Measurements from ENCODE around the gene SEL1L3. TPM values are rescaled to one million over a fixed set of nuclear protein-coding genes. Genes with fewer than 3 reads are reported as not detected.

The SEL1L3 gene
- total and polyA plus RNA-seq, 4 donors = 3.3 to 13.1 (median 5.7) TPM

DNA sequence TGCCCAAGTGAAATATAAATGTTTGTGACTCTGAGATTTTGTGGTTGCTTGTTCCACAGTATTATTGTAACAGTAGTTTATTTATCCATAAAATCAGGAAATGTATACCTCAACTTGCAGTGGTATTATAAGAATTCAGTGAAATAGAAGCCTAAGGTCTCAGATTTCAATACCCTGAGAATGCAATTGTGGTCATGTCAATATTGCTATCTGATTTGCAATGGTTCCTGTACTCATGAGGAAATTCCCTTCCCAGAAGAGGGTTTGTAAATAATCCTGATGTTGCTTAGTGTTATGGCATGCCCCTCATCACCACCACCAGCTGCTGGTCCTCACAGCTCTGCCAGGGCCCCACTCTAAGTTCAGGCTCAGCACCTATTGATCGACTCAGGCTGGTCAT, 139.4 kb downstream of the SEL1L3 start (continued):
- TF ChIP-seq HNF4G (IDR thresholded peaks at IDR 0.05) = no peak
- TF ChIP-seq, protein P1, sequence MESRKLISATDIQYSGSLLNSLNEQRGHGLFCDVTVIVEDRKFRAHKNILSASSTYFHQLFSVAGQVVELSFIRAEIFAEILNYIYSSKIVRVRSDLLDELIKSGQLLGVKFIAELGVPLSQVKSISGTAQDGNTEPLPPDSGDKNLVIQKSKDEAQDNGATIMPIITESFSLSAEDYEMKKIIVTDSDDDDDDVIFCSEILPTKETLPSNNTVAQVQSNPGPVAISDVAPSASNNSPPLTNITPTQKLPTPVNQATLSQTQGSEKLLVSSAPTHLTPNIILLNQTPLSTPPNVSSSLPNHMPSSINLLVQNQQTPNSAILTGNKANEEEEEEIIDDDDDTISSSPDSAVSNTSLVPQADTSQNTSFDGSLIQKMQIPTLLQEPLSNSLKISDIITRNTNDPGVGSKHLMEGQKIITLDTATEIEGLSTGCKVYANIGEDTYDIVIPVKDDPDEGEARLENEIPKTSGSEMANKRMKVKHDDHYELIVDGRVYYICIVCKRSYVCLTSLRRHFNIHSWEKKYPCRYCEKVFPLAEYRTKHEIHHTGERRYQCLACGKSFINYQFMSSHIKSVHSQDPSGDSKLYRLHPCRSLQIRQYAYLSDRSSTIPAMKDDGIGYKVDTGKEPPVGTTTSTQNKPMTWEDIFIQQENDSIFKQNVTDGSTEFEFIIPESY (IDR thresholded peaks at IDR 0.05) = no peak
- TF ChIP-seq JUND (IDR thresholded peaks at IDR 0.05) = no peak
- TF ChIP-seq SP1 (IDR thresholded peaks at IDR 0.05) = no peak

GRCh38 chr4:25722964-25723363, 139.8 kb downstream of the SEL1L3 start:
- 64% methylated on average over 3 of the region's 3 CpGs for WGBS
- Histone ChIP-seq H3K4me1 (ENCODE audit: control insufficient read depth in 4 of 4, insufficient read depth in 4 of 4, low read length in 3 of 4) (no peaks in the 10 kb centered on the region), H3K9ac (ENCODE audit: low read depth in 1 of 2, low read length in 2 of 2) (no peak overlapping the region), H3K36me3 (ENCODE audit: control insufficient read depth in 4 of 4, insufficient read depth in 3 of 4, low read depth in 1 of 4, low read length in 3 of 4) (no peaks in the 10 kb centered on the region), H3K27ac (ENCODE audit: low read depth in 1 of 2, low read length in 2 of 2) (no peak overlapping the region), H3K27me3 (ENCODE audit: control insufficient read depth in 4 of 4, insufficient read depth in 4 of 4, low read length in 3 of 4) (no peaks in the 10 kb centered on the region), H3K4me3 (ENCODE audit: low read depth in 1 of 3, low read length in 3 of 3) (no peak overlapping the region), H3K9me3 (ENCODE audit: control insufficient read depth in 4 of 4, low read length in 3 of 4) (no peaks in the 10 kb centered on the region)
- DNase-seq (ENCODE audit: low spot score) = no peak
- TF ChIP-seq FOXA2 (IDR thresholded peaks at IDR 0.05) (no peak), NR2F2 (IDR thresholded peaks at IDR 0.05) (no peak), RAD21 (IDR thresholded peaks at IDR 0.05) (no peak), RXRA (IDR thresholded peaks at IDR 0.05) (no peak), HNF4A (conservative IDR thresholded peaks at IDR 0.05) (no peak), TAF1 (conservative IDR thresholded peaks at IDR 0.05) (no peak)
- TF ChIP-seq, protein P2, sequence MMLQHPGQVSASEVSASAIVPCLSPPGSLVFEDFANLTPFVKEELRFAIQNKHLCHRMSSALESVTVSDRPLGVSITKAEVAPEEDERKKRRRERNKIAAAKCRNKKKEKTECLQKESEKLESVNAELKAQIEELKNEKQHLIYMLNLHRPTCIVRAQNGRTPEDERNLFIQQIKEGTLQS (IDR thresholded peaks at IDR 0.05) = no peak

GRCh38 chr4:25713812-25714211, 149.0 kb downstream of the SEL1L3 start:
- no peak for TF ChIP-seq FOXA2 (IDR thresholded peaks at IDR 0.05)
- Histone ChIP-seq H3K4me3 (ENCODE audit: low read depth in 1 of 3, low read length in 3 of 3) (no peak overlapping the region), H3K4me1 (ENCODE audit: control insufficient read depth in 4 of 4, insufficient read depth in 4 of 4, low read length in 3 of 4) (no peaks in the 10 kb centered on the region), H3K27me3 (ENCODE audit: control insufficient read depth in 4 of 4, insufficient read depth in 4 of 4, low read length in 3 of 4) (no peaks in the 10 kb centered on the region), H3K9me3 (ENCODE audit: control insufficient read depth in 4 of 4, low read length in 3 of 4) (no peaks in the 10 kb centered on the region), H3K9ac (ENCODE audit: low read depth in 1 of 2, low read length in 2 of 2) (no peak overlapping the region), H3K36me3 (ENCODE audit: control insufficient read depth in 4 of 4, insufficient read depth in 3 of 4, low read depth in 1 of 4, low read length in 3 of 4) (no peaks in the 10 kb centered on the region), H3K27ac (ENCODE audit: low read depth in 1 of 2, low read length in 2 of 2) (no peak overlapping the region)
- DNase-seq (ENCODE audit: low spot score) = no peak
- WGBS = 79% methylated on average over 4 of the region's 4 CpGs

- Histone ChIP-seq H3K27ac (ENCODE audit: low read depth in 1 of 2, low read length in 2 of 2) (no peak overlapping the region), H3K4me3 (ENCODE audit: low read depth in 1 of 3, low read length in 3 of 3) (no peak overlapping the region), H3K36me3 (ENCODE audit: control insufficient read depth in 4 of 4, insufficient read depth in 3 of 4, low read depth in 1 of 4, low read length in 3 of 4) (no peaks in the 10 kb centered on the region), H3K4me1 (ENCODE audit: control insufficient read depth in 4 of 4, insufficient read depth in 4 of 4, low read length in 3 of 4) (no peaks in the 10 kb centered on the region), H3K9me3 (ENCODE audit: control insufficient read depth in 4 of 4, low read length in 3 of 4) (no peaks in the 10 kb centered on the region), H3K27me3 (ENCODE audit: control insufficient read depth in 4 of 4, insufficient read depth in 4 of 4, low read length in 3 of 4) (no peaks in the 10 kb centered on the region), H3K9ac (ENCODE audit: low read depth in 1 of 2, low read length in 2 of 2) (no peak overlapping the region)
- no peak for DNase-seq (ENCODE audit: low spot score)
- 92% methylated on average over 2 of the region's 2 CpGs for WGBS
- no peak for TF ChIP-seq TAF1 (conservative IDR thresholded peaks at IDR 0.05)
- TF ChIP-seq RXRA (IDR thresholded peaks at IDR 0.05) = no peak
- TF ChIP-seq HNF4G (IDR thresholded peaks at IDR 0.05) = no peak
- TF ChIP-seq EGR1 (IDR thresholded peaks at IDR 0.05; ENCODE audit: low read depth in 2 of 2) = no peak
- no peak for TF ChIP-seq FOXA2 (IDR thresholded peaks at IDR 0.05)
- no peak for TF ChIP-seq MAX (IDR thresholded peaks at IDR 0.05)
- TF ChIP-seq SP1 (IDR thresholded peaks at IDR 0.05) = no peak
- TF ChIP-seq, protein P3, sequence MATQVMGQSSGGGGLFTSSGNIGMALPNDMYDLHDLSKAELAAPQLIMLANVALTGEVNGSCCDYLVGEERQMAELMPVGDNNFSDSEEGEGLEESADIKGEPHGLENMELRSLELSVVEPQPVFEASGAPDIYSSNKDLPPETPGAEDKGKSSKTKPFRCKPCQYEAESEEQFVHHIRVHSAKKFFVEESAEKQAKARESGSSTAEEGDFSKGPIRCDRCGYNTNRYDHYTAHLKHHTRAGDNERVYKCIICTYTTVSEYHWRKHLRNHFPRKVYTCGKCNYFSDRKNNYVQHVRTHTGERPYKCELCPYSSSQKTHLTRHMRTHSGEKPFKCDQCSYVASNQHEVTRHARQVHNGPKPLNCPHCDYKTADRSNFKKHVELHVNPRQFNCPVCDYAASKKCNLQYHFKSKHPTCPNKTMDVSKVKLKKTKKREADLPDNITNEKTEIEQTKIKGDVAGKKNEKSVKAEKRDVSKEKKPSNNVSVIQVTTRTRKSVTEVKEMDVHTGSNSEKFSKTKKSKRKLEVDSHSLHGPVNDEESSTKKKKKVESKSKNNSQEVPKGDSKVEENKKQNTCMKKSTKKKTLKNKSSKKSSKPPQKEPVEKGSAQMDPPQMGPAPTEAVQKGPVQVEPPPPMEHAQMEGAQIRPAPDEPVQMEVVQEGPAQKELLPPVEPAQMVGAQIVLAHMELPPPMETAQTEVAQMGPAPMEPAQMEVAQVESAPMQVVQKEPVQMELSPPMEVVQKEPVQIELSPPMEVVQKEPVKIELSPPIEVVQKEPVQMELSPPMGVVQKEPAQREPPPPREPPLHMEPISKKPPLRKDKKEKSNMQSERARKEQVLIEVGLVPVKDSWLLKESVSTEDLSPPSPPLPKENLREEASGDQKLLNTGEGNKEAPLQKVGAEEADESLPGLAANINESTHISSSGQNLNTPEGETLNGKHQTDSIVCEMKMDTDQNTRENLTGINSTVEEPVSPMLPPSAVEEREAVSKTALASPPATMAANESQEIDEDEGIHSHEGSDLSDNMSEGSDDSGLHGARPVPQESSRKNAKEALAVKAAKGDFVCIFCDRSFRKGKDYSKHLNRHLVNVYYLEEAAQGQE (IDR thresholded peaks at IDR 0.05) = no peak
- no peak for TF ChIP-seq CTCF (IDR thresholded peaks at IDR 0.05; ENCODE audit: low read depth, low read length, missing input control)
- no peak for TF ChIP-seq HNF4A (conservative IDR thresholded peaks at IDR 0.05)
- no peak for TF ChIP-seq NR2F2 (IDR thresholded peaks at IDR 0.05)
- TF ChIP-seq, protein P2 (IDR thresholded peaks at IDR 0.05) = no peak
- TF ChIP-seq RAD21 (IDR thresholded peaks at IDR 0.05) = no peak
- TF ChIP-seq FOXA1 (IDR thresholded peaks at IDR 0.05) = no peak
- TF ChIP-seq JUND (IDR thresholded peaks at IDR 0.05) = no peak
Observed at GRCh38 chr4:25712611-25713010, 150.2 kb downstream of the SEL1L3 start.
